IPS-18c (cell line): Measurements from ENCODE around the gene BLMH.

Experiments
- H3K4me3 ChIP-seq: 2 replicates; pipeline ENCODE4 v1.7.0; 2013; ENCODE audit warnings: low read depth, mild to moderate bottlenecking, low read length, moderate library complexity; ENCODE audit not compliant: insufficient read depth
- H3K9me3 ChIP-seq: one replicate; pipeline ENCODE4 v1.6.1; 2013; ENCODE audit warnings: mild to moderate bottlenecking, low read length, moderate library complexity; ENCODE audit not compliant: control insufficient read depth, insufficient read depth

The BLMH gene

DNA sequence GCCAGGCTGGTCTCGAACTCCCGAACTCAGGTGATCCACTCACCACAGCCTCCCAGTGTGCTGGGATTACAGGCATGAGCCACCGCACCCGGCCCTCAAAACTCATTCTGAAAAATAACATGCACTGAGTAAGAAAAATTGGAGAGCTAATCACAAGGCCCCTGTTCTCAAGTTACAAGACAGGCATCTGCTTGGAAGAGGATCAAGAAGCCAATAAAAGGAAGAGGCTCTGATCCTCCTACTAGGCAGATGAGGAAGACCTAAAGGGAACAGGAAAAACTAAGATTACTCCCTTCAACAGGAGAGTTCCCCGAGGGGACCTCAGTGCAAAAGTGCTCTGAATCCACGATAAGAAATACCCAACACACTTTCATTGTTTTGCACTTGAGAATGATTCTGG, 18.4 kb downstream of the BLMH start:
- no peak overlapping the region for H3K4me3 ChIP-seq

DNA sequence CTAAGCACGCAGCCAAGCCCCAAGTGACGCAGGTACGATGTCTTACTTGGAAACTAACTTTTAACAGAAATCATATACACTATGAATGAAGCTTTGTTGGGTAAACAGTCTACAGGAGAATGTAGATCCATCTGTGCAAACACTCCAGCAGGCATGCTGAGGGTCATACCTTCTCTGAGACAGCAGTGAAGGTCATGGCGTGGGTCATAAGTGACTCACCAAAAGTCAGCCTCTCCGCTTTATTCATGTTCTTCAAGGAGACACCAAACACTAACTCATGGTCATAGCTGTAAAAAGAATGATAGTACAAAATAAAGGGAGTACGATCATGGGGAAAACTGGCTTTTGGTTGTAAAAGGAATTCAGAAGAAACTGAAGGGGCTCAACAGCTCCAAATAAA, 20.6 kb downstream of the BLMH start:
- no peak overlapping the region for H3K4me3 ChIP-seq
- no peaks in the 10 kb centered on the region for H3K9me3 ChIP-seq

More for the DNA sequence above, 18.4 kb downstream of the BLMH start:
- H3K9me3 ChIP-seq = no peaks in the 10 kb centered on the region

DNA sequence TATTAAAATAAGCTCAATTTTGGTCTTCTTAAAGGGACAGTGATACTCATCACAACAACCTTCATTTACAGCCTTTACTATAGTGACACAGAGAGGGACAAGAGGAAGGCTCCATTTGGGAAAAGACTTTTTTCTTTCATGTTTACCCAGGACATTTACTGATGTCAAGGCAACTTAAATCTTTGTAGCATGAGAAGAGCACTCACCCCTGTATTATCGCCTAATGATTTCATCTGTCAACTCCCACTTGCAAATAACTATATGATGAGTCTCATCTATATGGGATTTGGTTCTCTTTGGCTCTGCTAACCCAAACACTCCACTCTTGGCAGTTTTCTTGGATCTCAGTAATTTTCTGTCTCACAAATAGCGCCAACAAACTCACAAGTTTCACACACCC, 24.1 kb downstream of the BLMH start:
- H3K9me3 ChIP-seq = no peaks in the 10 kb centered on the region
- no peak overlapping the region for H3K4me3 ChIP-seq

DNA sequence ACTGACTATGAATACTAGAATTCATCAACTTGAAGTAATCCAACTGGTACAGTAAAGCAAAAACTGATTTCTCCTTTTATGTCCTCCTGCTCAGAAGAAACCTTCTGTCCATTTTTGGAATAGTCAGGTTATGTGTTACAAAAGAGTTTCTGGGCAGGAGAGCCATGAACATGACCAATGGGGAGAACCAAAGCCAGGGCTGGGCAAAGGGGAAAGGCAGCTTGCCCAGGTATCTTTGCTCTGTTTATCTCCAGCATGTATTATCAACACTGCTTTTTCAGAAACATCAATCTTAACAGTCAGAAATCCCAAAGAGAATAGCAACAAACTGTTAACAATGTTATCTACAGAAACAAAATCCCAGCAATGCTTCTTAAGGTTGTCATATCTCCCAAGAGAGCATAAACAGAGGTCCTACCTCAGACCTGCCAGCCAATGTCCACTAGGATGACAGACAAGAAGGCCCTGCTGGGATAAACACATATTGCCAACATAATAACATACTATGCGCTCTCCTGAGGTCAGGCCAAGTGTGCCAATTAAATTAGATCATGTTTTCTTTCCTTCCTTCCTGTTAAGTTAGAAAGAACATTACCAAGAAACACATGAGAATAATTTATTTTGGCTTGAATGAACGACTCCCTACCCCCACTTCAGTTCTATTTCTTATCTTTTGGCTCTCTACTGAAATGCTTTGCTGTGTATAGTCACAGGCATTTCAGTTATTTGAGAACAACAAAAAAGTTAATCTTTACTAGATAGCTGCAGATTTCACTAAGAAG, 28.0 kb downstream of the BLMH start:
- Histone ChIP-seq H3K4me3 (no peak overlapping the region), H3K9me3 (no peaks in the 10 kb centered on the region)

DNA sequence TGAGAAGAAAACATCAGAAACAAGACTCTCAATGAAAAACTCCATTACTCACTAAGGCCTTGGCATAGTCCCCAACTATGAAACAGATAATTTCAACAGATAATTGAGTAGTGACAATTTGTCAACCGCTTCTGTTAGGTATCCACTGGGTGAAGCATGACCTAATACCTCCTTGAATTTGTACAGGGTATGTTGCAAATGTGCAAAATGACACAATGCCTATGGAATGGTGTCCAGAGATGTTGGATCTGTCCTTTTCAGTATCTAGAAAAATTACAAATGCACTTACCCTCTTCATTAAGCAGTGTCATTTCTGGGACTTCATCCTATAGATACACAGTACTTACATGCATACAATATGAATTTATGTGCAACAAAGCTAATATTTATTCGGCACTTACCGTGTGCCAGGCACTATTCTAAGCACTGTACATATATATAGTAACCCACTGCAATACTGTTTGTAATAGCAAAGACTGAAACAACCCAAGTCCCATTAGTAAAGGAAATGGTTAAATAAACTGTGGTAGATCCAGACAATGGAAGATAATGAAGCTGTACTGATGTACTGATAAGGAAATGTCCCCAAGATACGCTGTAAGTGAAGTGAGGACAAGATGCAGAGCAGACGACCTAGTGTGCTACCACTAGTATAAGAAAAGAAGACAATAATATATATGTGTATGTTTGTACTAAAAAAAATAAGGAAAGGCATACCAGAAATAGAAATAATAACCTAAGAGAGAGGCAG, 34.8 kb downstream of the BLMH start:
- Histone ChIP-seq H3K4me3 (no peak overlapping the region), H3K9me3 (no peaks in the 10 kb centered on the region)

DNA sequence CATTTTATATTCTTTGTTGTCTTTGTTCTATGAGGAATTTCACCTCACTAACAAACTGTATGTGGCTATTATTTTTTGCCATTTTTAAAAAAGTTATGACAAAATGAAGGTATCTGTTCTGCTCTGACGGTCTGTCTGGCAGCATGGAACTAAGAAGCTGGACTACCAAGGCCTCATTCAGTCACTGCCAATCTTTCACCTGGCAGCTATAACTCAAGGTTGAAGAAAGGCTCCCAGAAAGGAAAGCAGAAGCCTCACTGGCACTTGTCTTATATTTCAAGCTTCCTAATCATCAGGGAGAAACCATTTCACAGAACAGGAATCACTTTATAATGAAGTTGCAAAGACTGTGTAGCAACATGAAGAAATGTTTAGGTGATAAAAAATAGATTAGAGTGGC, 37.6 kb downstream of the BLMH start:
- Histone ChIP-seq H3K9me3 (no peaks in the 10 kb centered on the region), H3K4me3 (no peak overlapping the region)

DNA sequence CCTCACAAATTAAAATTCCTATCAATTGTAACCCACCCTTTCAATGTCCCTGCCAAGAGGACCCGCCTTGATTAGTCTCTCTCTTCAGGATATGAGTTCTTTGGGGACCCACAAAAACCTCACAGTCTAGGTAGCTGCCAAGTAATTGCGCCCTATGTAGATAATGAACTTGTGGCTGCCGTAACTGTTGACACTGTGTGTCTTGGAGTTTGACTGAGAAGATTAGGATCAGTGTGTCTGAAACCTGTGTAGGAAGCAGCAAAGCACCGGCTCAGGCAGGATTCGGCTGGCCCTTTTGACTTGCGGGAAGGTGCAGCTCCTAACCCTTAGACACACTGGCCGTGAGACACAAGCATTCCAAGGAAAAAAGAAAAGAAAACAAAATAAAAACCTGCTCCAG, 38.4 kb downstream of the BLMH start:
- H3K9me3 ChIP-seq = no peaks in the 10 kb centered on the region
- H3K4me3 ChIP-seq = no peak overlapping the region

DNA sequence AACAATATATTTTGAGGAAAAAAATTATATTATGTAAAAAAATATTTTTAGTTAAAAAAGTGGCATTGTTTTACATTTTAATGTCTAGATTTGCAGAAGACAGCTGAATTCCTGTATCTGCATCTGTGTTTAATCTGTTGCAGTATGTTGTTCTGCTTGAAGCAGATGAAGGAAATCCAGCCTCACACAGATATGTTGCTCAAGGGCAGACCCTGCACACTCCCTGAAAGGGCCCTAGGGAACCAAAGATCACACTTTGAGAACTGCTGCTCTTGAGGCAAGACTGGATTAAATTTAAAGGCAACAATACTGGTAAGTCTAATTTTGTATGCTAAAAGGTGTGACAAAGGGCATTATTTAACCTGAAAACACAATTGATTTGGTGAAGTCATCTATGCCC, 39.8 kb downstream of the BLMH start:
- H3K9me3 ChIP-seq = no peaks in the 10 kb centered on the region
- no peak overlapping the region for H3K4me3 ChIP-seq

DNA sequence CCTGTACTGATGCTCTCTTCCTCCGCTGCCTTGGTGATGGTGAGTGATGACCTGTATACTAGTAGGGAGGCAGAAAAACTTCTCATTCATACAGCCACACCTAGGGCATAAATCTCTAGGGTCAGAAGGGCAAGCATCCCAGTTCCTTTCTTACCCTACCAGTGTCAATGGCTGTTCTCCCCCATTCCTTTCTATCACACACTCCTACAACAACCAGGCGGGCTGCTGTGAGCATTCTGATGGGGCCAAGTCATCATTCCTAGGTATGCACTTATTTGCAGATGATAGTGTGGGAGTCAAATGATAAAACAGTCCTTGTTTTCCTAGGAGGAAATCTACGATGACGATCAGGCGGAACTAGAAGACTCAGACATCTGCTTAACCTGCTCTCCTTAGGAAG, 42.3 kb downstream of the BLMH start:
- no peaks in the 10 kb centered on the region for H3K9me3 ChIP-seq
- H3K4me3 ChIP-seq = no peak overlapping the region

DNA sequence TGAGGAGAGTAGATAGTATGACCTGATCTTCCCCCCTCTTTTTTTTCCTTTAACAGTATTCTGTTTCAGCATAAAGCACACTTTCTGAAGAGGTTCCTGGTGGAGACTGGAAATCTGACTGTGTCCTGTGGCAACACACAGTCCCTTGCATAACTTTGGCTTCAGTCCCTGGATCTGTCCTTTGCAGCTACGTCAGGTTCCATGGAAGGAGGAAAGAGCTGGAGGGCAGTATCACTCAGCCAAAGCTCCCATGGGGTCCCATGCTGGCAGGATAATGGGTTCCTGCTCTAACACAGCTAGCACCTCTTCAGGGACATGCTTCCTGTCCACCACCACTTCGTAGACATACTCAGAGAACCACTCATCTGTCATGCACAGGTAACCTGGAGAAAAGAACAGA, 43.0 kb downstream of the BLMH start:
- H3K4me3 ChIP-seq = no peak overlapping the region
- no peaks in the 10 kb centered on the region for H3K9me3 ChIP-seq

DNA sequence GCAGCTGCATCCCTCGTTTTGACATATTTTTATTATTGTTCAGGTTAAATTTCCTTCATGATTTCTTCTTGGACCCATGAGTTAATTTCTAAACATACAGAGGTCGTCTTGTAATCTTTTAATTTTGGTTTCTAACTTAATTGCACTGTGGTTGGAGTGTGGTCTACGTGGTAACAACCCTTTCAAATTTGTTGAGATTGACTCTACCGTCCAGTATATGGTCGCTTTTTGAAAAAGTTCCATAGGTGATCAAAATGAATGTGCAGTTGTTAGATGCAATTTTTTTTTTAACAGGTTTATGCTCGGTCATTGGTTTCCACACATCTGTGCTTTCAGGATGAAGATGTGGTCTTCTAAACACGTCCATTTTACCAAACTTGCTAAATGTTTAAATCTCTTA, 45.3 kb downstream of the BLMH start:
- Histone ChIP-seq H3K9me3 (no peaks in the 10 kb centered on the region), H3K4me3 (no peak overlapping the region)

DNA sequence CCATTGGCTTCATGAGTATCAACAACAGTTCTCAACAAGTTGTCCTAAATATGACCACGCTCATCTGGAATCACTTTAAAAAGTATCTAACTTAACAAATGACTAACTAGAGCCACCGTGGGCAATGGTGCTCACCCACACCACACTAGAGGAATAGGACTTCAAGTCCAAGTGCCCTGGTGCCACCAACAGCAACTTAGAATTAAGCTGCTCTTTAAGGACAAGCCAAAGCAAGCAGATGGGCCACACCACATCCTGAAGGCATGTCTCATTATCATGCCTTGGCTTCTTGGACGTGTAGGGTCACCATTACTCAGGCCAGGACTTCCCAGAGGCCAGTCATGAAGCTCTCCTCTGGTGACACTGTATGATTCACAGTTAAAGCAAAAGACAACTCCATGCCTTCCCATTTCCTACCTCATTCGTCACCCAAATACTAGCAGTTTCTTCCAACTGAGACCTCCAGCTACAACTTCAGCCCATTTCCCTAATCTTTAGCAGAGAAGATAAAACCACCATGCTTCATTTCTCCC, 46.8 kb downstream of the BLMH start:
- Histone ChIP-seq H3K4me3 (no peak overlapping the region), H3K9me3 (no peaks in the 10 kb centered on the region)

DNA sequence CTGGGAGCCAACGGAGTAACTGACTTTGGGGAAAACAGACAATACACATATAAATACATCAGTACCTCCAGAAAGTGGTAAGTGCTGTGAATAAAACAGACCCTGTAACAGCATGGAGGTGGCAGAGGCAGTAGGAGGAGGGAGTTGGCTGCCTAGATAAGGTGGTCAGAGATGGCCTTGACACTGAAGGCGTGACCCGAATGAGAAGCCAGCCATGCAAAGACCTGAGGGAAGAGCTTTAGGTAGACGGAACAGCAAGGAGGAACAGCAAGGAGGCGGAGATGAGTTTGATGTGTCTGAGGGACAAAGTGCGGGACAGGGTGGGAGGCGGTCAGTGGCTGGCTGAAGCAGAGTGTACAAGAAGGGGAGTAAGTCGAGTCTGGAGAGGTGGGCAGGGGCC, 48.2 kb downstream of the BLMH start:
- Histone ChIP-seq H3K9me3 (no peaks in the 10 kb centered on the region), H3K4me3 (no peak overlapping the region)

DNA sequence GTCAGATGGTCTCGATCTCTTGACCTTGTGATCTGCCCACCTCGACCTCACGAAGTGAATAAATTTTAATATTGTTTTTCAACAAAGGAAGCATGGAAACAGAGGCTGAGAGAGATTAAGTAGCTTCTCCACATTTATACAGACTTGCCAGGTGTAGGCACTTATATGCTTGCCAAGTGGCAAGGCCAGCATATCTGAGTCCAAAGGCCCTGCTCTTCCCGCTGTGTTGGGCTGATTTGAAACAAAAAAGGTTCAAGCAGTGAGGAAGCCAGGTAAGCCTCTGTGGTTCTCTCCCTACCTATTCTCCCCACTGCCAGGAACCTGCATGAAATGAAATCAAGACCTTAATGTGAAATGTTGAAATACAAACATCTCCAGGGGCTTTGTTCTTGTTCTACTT, 48.7 kb downstream of the BLMH start:
- H3K4me3 ChIP-seq = no peak overlapping the region
- no peaks in the 10 kb centered on the region for H3K9me3 ChIP-seq

DNA sequence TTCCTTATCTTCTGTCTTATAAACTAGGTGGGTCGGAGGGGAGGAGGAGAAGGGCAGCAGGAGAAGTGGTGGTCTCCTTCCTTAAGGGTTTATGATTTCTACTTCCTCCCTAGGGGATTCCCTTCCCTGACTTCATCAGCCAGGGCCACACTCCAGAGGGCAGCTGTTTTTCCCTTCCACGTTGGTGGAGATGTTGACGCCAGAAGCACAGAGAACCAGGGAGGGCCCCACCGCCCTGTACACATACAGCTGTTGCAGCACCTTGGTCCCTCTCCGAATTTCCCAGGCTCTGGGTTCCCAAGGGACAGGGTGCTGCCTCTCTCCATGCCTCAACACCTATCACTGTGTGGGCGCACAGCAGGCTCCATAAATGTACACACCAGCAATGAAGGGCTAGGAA, 50.7 kb downstream of the BLMH start:
- H3K9me3 ChIP-seq = no peaks in the 10 kb centered on the region
- no peak overlapping the region for H3K4me3 ChIP-seq

DNA sequence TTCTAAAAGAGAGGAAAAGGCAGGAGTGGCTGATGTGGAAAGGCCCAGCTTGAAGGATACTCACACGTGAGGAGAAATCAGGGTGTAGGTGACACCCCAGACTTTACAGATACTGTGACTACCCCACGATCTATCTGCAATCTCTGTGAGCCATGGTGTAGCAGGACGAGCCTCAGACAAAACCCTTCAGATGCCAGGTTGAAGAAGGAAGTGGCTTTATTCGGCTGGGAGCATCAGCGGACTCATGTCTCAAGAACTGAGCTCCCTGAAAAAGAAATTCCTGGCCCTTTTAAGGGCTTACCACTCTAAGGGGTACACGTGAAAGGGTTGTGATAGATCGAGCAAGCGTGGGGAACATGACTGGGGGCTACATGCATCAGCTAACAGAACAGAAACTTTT, 51.6 kb downstream of the BLMH start:
- peaks cover 2% of the 10 kb centered on the region for H3K9me3 ChIP-seq
- no peak overlapping the region for H3K4me3 ChIP-seq

DNA sequence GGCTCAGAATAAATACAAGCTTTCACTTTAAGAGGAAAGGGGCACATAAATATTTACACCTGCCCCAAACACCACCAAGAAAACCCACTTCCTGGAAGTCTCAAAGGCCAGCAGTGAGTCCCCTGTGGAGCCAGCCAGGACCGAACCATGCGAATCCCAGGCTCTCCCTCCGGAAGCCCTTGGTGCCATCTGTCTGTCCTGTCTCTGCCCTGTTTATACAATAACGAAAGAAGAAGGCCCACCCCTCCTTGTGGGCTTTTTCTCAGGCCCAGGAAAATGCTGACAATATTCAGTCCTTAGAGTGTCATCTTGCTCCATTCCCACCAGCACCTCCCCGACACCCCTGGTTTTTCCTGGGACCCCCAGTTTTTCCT, 52.7 kb downstream of the BLMH start:
- Histone ChIP-seq H3K9me3 (peaks cover 4% of the 10 kb centered on the region), H3K4me3 (0 out of 2 replicates have a peak overlapping the region, but pooled peaks have one; percentile 46)

DNA sequence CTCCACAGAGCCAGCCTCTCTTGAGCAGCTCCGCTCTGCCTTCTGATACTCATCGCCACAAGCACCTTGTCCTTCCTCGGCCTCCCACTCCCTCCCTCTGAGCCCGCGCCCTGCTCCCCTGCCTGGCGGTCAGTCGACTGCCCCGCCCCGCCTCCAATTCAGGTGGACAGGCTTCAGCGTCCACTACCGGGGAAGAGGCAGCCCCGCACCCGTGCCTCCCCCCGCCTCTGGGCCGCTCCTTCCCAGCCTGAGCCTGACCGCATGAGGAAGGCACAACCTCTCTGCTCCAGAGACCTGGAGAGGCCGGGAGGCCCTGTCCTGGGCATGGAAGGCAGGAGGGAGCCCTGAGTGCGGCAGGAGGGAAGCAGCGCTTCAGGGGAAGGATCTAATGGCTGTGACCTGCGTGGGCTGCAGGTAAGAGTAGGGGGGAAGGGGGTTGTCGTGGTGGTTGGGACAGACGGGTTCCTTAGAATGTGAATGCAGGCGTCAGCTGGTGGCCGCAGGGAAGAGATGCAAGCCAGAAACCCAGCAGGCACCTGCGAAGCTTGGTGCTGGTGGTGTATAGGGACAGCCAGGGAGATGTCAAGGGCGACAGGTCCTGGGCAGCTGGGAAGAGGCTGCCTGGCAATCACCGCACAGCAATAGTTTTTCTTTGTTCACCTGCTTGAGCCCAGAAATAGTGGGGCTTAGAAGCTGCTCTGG, 53.2 kb downstream of the BLMH start:
- peaks cover 4% of the 10 kb centered on the region for H3K9me3 ChIP-seq
- peak overlapping the region; percentile 46 for H3K4me3 ChIP-seq
